Urothelium cell line (cell line): ENCODE results near the gene DGKD.

Experiments used
- DNase-seq: peaks from one replicate; pipeline ENCODE4 v3.0.0; 2011; ENCODE audit warnings: low spot score, mixed read lengths
- FAIRE-seq: peaks from 2 replicates; lab custom pipeline; 2011; peaks lifted over from hg19 to GRCh38; lab: Jason Lieb, UNC

Gene DGKD

DNA sequence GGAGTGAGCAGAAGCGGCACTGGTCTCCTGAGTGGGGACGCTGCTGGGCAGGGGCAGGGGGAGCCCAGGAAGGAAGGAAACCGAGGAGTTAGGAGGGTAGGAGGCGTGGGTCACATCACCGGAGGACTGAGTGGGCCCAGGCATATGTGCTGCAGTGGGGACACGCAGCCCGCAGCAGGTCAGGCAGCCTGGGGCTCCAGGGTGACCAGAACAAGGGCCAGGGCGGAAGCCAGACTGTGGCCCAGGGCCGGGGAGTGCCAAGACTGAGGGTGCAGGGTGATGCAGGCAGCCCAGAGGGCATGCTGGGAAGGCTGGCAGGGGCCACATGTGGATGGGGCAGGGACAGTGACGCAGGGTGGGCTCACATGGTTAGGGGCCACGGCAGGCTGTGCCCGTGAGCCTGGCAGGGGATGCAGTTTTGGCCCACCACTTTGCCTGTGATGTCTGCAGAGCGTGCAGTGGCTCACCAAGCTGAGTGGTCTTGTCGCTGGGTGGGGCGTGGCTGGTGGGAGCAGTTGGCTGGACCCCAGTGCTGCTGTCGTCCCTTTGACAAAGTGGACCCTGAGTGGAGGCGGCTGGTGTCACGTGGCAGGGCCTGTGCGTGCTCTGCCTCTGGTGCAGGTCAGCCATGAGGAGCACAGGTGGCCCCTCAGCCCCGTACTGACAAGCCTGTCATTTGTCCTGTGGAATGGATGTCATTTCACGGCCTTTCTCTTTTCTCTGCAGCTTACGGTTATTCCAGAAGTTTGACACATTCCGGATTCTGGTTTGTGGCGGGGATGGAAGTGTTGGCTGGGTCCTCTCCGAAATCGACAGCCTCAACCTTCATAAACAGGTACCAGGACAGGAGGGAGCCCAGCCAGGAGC, 87.1 kb downstream of the DGKD start:
- FAIRE-seq = no peak
- DNase-seq = no peak

DNA sequence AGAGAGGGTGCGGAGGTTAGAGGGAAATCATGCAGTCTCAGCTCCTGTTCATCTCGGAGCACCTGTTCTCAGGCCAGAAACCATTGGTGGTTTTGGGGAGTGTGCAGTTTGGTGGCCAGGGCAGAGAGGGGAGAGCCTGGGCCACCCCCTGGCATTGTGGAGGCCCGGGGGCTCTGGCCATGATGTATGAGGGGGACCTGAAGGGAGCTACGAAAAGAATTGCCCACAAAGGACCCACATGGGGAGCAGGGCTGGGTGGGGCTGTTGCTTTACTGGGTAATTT, 87.7 kb downstream of the DGKD start:
- no peak for FAIRE-seq
- no peak for DNase-seq

DNA sequence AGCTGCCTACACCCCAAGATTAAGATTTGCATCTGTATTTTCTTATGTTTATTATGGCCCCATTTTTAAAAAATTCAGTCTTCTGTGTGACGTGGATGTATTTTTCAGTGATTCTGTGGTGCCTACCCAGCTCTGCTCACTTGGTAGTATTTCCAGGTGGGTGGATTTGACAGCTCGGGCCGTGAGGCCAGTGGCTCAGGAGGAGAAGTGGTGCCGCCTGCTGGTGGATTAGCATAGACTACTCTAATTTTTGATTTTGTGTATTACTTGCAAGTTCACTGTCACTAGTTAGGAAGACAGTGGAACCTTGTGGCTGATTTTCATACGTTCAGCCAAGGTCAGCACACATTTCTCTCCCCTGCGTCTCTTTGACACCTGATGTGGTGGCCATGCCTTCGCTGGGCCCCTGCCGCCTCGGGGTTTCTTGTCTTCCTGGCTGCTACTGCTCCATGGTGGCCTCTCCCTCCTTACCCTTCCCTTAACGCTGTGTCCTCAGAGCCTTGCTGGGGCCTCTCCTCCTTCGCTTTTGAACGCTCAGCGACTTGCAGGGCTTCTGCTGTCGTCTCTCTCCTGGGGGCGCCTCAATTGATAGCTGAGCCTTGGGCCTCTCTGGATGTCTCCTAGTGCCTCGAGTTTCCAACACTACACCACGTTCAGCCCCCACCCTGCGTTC, 89.4 kb downstream of the DGKD start:
- FAIRE-seq = no peak
- DNase-seq = peak; percentile 77

DNA sequence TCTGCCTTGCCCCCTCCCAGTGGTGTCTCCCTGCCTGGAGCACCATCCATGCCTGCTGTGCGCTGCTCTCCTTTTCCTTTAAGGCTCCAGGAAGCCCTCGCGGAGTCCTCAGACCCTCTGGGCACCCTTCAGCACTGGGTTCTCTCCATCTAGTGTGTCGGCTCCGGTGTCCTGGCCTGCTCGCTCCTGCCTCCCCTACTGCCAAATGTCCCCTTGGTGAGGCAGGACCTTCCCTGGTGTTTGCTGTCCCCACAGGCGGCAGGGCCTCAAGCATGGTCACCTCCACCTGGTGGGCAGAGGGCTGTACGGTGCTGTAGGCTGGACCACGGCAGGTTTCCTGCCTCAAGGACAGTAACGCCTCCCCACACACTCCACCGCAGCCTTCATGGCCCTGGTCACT, 90.2 kb downstream of the DGKD start:
- FAIRE-seq = no peak
- no peak for DNase-seq

DNA sequence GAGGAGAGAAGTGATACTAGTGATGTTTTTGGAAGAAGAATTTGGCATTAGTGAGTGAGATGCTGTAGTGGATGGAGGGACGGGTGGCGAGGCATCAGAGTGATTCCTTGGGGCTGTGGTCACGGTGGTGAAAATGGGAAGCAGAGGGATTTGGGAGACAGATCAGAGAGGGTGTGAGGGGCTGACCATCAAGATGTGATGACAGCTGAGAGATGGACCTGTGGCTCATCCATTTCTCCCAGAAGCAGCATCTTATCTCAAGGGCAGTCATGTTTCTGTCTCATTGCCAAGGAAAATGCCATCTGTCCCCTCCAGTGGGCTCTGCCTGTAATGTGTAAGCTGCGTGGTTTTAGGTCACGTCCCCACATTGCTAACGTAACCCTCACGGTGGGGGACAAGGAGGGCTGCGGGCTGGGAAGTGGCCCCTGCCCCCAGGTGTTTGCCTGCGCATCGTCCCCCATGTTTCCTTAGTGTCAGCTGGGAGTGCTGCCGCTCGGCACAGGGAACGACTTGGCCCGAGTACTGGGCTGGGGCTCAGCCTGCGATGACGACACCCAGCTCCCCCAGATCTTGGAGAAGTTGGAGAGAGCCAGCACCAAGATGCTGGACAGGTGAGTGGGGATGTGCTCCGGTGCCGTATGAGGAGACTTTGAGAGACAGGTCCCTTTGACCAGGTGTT, 91.0 kb downstream of the DGKD start:
- FAIRE-seq (no peak), DNase-seq (no peak)

DNA sequence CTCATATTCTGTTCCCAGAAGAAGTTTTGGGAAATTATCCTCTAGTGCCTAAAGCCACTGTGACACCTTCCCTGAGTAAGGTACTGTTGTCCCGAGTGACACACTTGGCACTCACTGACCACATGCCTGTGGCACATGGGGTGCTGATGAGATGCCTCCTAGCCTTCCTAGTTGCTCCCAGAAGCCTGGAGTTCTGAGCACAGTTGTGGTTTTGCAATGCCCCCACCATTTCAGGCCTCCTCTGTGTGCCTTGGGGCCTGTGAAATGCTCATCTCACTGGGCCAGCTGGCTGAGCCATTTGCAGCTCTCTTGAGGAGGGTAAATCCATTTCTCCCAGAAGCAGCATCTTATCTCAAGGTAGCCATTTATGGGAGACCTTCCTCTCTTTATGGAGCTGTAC, 91.8 kb downstream of the DGKD start:
- FAIRE-seq = no peak

DNA sequence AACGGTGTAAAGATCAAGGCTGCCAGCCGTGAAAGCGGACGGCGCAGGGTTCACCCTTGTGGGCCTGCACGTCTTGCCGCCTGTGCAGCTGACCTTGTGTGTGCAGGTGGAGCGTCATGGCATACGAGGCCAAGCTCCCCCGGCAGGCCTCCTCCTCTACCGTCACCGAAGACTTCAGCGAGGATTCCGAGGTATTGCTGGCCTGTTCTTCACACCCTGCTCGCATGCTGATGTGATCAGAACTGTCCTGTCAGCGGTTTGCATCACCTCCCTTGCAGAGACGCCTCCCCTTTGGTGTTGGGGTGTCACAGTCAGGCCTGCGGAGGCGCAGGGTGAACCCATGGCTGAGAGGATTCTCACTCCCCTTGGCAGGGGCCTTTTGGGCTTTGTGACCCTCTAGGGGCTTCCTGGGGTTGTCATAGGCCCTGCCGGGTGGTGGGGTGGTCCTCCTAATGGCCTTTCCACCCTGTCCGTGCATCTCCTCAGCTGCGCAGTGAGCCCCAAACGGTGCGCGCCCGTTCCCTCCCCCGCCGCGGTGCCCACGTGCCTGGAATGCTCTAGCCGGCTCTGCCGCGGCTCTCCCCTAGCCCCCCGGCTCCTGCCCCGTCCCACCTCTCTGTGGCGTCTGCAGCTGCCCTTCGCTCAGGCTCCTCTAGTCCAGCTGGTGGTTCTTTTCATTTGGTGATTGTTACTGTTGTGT, 92.5 kb downstream of the DGKD start:
- FAIRE-seq (no peak), DNase-seq (no peak)

More for the DNA sequence above, 91.8 kb downstream of the DGKD start:
- DNase-seq = no peak

DNA sequence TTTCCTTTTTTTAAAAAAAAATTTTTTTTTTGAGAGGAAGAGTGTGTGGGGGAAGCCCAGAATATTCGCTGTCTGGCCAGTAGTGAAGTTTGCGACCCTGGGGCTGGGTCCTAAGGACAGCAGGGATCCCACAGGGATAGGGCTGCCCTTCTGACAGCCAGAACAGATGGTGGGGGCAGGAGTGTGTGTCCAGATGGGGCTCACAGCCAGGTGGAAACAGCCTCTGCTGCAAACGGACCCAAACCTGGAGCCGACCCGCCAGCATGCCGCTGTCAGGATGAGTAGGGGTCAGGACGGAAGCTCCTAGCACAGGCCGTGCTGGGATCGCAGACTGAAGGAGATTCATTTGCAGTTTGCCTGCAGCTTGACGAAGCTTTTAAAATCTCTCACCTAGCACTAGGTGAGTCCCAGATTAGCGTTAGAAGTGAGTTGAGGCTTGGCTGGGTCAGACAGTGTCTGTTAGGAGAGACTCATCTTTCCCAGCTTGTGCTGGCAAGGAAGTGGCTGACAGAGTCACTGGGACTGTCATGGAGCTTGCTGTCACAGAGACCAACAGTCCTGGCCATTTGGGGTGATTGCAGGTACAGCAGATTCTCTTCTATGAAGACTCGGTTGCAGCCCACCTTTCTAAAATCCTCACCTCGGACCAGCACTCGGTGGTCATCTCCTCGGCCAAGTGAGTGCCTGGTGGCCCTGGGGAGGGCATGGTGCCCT, 93.4 kb downstream of the DGKD start:
- FAIRE-seq (no peak), DNase-seq (no peak)

DNA sequence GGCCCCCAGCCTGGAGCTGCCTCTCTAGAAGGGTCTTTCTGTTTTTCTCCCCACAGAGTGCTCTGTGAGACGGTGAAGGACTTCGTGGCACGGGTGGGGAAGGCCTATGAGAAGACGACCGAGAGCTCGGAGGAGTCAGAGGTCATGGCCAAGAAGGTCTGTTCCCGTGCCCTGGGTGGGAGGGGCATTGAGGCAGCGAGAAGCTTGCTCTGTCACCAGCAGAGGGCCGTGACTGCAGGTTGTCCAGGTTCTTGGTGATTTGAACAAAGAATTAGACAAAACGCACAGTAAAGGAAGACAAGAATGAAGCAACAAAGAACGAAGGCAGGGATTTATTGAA, 93.9 kb downstream of the DGKD start:
- DNase-seq = no peak
- FAIRE-seq = no peak

DNA sequence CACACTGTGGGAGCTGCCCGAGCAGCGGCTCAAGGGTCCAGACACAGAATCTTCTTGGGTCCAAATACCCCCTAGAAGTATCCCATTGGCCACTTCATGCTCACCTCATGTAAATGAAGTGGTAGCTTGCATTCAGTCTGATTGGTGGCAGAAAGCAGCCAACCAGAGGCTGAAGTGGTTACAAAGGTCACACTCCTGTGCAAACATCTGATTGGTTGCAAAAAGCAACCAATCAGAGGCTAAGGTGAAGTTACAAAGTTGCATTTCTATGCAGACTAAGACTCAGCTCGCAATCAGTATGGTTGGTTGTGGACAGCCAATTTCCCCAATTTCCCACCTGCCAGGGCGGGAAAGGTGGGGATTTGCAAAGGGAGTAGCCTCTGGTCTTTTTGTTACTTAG, 94.3 kb downstream of the DGKD start:
- no peak for FAIRE-seq
- DNase-seq = no peak

DNA sequence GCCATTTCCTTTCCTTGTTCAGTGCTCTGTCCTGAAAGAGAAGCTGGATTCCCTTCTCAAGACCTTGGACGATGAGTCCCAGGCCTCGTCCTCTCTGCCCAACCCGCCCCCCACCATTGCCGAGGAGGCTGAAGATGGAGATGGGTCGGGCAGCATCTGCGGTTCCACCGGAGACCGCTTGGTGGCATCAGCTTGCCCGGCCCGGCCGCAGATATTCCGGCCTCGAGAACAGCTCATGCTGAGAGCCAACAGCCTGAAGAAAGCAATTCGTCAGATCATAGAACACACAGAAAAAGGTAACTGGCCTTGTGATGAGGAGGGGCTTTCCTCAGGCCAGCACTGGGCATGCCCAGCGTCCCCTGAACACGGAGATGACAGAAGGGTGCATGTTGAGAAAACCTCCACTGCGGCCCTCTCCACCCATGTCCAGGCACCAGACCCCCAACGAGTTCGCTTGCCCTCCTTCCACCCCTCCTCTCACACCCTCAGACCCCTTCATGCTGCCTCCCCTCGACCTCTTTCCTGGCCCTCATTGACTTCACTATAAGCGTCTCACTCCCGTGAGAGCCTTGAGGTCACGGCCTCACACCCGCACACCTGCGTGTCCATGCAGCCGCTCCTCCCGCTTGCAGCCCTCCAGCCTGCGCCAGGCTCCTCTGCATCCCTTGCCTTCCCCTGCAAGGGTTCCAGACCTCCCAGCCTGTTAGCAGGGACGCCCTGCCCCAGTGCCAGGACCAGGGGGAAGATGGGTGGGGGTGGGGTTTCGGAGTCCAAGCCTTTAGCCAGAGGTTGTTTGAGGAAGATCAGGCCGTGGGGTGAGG, 95.0 kb downstream of the DGKD start:
- DNase-seq = peak; percentile 39

DNA sequence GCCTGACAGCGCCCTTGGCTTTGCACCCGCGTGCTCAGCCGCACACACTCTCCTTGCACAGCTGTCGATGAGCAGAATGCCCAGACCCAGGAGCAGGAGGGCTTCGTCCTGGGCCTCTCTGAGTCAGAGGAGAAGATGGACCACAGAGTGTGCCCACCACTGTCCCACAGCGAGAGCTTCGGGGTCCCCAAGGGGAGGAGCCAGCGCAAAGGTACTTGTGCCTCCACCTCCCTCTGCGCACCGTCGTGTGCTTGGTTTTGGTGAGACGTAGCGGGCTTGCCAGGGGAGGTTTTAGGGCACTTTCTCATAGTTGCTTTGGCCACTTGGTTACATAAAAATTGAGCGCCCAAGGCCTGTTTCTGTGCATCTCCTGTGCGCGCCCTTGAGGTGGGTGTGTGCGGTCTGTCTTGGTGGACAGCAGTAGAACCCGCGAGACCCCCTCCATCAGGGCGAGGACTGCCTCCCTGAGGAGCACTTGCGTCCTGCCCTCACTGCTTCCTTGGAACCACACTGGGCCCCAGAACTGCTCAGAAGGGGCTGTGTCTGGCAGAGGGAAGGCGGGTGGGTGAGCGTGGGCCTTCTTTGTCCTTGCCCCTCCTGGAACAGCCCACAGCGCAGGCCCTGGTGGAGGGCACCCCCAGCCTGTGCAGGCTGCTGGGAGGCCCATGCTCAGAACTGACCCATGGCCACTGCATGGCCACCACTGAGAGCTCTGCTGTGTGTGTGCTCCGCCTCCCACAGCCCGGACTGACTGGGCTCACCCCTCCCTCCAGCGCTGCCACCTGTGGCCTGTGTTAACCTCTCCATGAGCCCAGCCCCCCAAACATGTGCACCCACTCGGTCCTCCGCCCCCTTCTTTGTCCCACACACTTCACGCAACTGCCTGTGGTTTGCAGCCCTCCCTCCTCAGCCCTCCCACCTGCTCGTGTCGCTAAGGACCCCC, 95.9 kb downstream of the DGKD start:
- FAIRE-seq = no peak
- no peak for DNase-seq

More for the DNA sequence above, 95.0 kb downstream of the DGKD start:
- no peak for FAIRE-seq

DNA sequence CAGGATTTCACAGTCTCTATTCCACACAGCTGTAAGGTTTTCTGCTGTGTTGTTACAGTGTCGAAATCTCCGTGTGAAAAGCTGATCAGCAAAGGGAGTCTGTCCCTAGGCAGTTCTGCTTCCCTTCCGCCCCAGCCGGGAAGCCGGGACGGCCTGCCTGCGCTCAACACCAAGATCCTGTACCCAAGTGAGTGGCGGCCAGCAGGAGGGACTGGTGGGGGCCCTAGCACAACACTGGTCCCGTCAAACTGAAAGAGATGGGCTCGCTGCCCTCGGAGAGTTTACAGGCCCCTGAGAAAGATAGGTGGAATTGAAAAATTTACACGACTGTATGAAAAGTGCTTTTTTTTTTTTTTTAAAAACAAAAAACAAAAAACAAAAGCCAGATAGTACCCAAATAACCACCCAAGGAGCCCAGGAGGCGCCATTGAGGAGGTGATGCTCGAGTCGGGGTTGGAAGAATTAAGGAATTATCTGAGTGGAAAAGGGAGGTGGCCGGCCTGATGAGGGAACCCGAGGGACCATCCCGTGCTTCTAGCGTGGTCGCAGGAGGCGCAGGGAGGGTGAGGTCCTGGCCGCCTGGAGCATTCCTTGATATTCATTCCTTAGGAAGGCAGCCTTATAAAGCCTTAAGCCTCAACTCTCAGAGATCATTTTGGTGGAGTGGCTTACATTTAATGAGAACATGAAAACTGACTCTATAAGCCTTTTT, 96.7 kb downstream of the DGKD start:
- no peak for DNase-seq
- FAIRE-seq = no peak

DNA sequence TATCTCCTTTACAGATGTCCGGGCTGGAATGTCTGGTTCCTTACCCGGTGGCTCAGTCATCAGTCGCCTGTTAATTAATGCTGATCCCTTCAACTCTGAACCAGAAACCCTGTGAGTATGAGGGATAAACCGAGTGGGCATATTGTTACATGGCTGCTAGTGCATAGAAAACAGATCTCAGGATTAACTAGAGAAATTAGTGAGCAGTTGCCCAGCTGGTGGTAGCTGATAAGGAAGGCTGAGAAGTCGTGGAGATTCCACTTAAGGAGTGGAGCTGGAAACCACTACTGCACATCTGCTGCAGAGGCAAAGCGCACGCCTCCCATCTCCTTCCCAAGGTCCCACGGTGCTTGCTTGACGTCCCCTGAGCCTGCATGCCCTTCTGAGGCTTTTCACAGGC, 97.7 kb downstream of the DGKD start:
- DNase-seq = no peak
- no peak for FAIRE-seq

DNA sequence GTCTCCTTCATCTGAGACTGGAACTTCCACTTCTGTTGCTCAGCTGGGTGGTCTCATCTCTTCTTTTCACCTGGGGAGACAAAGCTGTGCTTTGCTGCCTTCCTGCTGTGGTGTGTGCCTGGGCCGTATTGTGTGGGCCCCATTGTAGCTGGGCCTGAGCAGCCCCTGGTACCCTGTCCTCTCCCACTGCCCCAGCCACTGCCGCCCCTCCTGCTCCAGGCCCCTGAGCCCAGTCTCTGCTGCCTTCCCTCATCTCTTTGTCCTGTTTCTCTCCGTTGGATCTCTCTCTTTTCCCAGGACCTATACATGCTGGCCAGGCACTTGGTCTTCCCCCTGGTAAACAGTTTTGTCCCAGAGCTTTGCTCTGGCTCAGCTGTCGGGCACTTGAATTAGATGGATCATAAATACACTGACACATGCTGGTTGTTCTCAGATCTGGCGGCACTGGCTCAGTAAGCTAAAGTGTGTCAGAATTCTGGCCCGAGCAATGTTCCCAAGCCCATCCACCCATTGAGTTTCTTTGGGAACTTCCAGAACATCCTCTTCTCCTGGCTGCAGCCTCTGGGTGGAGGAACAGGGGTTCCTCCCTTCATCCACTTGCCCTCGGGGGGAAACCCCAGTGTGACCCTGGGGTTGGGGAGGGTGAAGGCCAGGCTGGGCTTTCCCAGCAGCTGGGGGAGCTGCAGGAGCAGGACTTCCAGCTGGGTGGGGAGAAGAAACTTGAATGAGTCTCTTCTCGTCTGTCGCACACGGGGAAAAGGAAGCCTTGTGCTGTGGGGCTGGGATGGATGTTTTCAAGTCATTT, 99.0 kb downstream of the DGKD start:
- DNase-seq (no peak), FAIRE-seq (no peak)

DNA sequence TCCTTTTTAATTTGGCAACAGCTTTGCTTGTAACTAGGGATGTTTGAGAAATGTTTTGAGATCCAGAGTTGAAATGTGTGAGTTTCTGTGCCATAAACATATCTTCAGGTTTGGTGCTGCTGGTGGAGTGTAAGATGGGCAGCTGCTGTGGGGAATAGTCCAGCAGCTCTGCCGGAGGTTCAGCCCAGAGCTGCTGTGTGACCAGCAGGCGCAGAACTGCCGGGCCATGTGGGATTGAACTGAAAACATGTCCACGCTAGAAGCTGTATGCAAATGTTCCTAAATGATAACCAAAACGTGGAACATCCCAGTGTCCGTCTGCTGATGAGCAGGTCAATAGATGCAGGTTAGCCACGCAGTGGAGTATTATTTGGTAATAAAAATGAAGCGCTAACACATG, 99.6 kb downstream of the DGKD start:
- no peak for FAIRE-seq
- DNase-seq = no peak

DNA sequence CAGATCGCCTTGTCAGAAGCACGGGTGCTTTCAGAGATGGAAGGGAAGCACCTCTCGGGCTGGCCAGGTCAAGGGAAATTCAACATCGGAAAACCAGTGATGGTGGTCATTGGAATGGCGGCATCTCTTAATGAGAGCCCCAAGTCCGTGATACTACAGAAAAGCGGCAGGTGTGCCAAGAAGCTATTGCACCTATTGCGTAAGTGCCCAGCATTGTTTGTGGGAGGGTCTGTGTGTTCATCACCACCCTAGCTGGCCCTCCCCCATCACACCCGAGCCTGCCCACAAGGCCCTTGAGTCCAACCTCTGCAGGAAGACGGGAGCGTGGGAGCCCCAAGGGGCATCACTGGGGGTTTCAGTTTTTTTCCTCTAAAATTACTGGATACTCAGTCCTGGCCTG, 100.7 kb downstream of the DGKD start:
- no peak for DNase-seq
- no peak for FAIRE-seq

DNA sequence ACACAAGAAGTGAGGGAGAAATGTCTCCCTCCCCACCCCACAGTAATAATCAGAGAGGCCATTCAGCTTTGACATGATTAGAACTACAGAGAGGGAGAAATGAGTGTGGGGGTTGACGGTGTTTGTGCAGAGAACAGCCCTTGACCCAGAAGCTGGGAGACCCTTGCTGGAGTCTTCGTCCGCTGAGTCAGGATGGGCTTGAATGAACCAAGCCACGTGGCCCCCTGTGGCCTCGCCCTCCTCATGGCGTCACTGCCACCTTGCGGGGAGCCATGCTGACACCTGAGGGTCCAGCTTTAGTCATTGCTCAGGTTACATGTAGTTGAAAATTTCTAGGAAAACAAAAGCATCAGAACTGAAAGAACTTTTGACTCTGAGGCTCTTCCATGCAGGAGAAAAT, 101.2 kb downstream of the DGKD start:
- no peak for FAIRE-seq
- DNase-seq = no peak
